AG04449 (cell line): ENCODE measurements around the gene RNASE13.

Experiments used
- CTCF ChIA-PET: fragments of 350-600 bp; formaldehyde crosslinking; extraction: SDS; loops from one replicate; lab custom pipeline; 2021; ENCODE audit warnings: antibody characterized with exemption; lab: Yijun Ruan, JAX
- POLR2A ChIA-PET: fragments of 400-600, 350-600 bp; formaldehyde crosslinking; extraction: SDS; loops from one replicate; lab custom pipeline; 2020; ENCODE audit warnings: antibody characterized with exemption, inconsistent platforms; lab: Yijun Ruan, JAX
- DNase-seq: peaks from one replicate; pipeline ENCODE4 v3.0.0-alpha.2; 2010; ENCODE audit warnings: low read depth, low spot score
- H3K4me3 ChIP-seq: 2 replicates; pipeline ENCODE4 v1.5.1; 2011; ENCODE audit warnings: low read depth, mild to moderate bottlenecking, control low read depth, low read length
- CTCF ChIP-seq: IDR thresholded peaks from one replicate; pipeline ENCODE4 v1.5.1; 2011; ENCODE audit warnings: mild to moderate bottlenecking, moderate library complexity, low read length, control low read depth, inconsistent platforms; ENCODE audit not compliant: insufficient read depth; ENCODE audit errors: missing control alignments

Gene RNASE13

GRCh38 chr14:21038441-21039422 is 4.1 kb upstream of the RNASE13 start:
- ChIA-PET CTCF (interaction anchor here (1.3 to 7.0 kb wide), 15 partner anchors 8 to 343 kb away, joined by 3 to 287 read pairs (median 11); partner anchors contain the start of genes NDRG2 and TPPP2), POLR2A (no interaction called here)
- DNase-seq: no peak
- H3K4me3 ChIP-seq: no peak overlapping the region
- TF ChIP-seq CTCF: no peak

GRCh38 chr14:21037156-21037555 is 2.5 kb upstream of the RNASE13 start:
- DNase-seq: no peak
- POLR2A ChIA-PET: no interaction called here
- TF ChIP-seq CTCF: no peak
- CTCF ChIA-PET: interaction anchor here (1.8 to 12.6 kb wide), 3 partner anchors 10 to 67 kb away, joined by 11 to 172 read pairs (median 12); no protein-coding TSS in a partner anchor
- H3K4me3 ChIP-seq: no peak overlapping the region

GRCh38 chr14:21036751-21037150 is 2.1 kb upstream of the RNASE13 start:
- H3K4me3 ChIP-seq: no peak overlapping the region
- DNase-seq: no peak
- POLR2A ChIA-PET: no interaction called here
- CTCF ChIA-PET: interaction anchor here (1.0 to 12.6 kb wide), 6 partner anchors 10 to 68 kb away, joined by 3 to 172 read pairs (median 10); partner anchors contain the start of gene NDRG2
- TF ChIP-seq CTCF: no peak

- CTCF ChIA-PET: interaction anchor here (1.0 to 12.6 kb wide), 6 partner anchors 8 to 63 kb away, joined by 3 to 172 read pairs (median 9); partner anchors contain the start of gene RNASE7
- no peak for TF ChIP-seq CTCF
- H3K4me3 ChIP-seq: no peak overlapping the region
- DNase-seq: no peak
- POLR2A ChIA-PET: no interaction called here
Measured at GRCh38 chr14:21033133-21033698, 1.4 kb downstream of the RNASE13 start.

GRCh38 chr14:21032326-21033132 is 2.1 kb downstream of the RNASE13 start:
- ChIA-PET POLR2A (no interaction called here), CTCF (interaction anchor here (0.7 to 12.6 kb wide), 8 partner anchors 9 to 71 kb away, joined by 3 to 172 read pairs (median 4); partner anchors contain the start of gene RNASE7)
- no peak overlapping the region for H3K4me3 ChIP-seq
- no peak for DNase-seq
- no peak for TF ChIP-seq CTCF
